IPS-NIHi7 (cell line): ENCODE data around the gene OPN1MW.
"Not testable (repeated sequence)": the region's sequence is repeated elsewhere in the genome, so short reads cannot be mapped to it uniquely, and the experiment has no call there.

ENCODE experiments used
- DNase-seq: peaks from one replicate; pipeline ENCODE4 v3.0.0; 2012; ENCODE audit warnings: mixed read lengths; ENCODE audit errors: extremely low spot score

The OPN1MW gene

DNA sequence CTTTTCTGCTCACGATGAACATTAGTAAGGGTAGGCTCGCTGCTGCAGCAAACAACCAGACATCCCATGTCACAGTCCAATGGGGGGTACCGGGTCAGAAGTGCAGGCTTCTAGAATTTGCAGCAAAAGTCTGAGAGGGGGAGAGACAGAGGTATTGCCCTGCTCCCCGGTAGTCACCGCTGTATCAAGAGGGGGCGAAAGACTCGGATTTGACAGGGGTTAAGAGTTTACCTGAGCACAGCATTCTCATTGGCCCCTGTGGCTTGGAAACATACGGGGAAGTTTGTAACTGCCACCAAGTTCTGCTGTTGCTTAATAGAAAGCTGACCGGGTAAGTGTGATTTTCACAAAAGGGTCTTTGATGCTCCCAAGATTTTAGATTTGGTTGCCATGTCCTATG, 28.7 kb downstream of the OPN1MW start:
- DNase-seq: not testable (repeated sequence)

GRCh38 chrX:154211499-154211898, 29.1 kb downstream of the OPN1MW start:
- not testable (repeated sequence) for DNase-seq

- not testable (repeated sequence) for DNase-seq
Measured at GRCh38 chrX:154219456-154219855, 37.1 kb downstream of the OPN1MW start, which contains the start of gene OPN1MW2. Gene OPN1MW2 (plus strand): TSS chrX:154219756. CDS start chrX:154219816, 60 bp downstream.

- DNase-seq: not testable (repeated sequence)
Measured at GRCh38 chrX:154225292-154225691, 42.9 kb downstream of the OPN1MW start.

GRCh38 chrX:154226706-154227105, 44.3 kb downstream of the OPN1MW start:
- DNase-seq: not testable (repeated sequence)

- not testable (repeated sequence) for DNase-seq
Measured at GRCh38 chrX:154231443-154231842, 49.0 kb downstream of the OPN1MW start.

DNA sequence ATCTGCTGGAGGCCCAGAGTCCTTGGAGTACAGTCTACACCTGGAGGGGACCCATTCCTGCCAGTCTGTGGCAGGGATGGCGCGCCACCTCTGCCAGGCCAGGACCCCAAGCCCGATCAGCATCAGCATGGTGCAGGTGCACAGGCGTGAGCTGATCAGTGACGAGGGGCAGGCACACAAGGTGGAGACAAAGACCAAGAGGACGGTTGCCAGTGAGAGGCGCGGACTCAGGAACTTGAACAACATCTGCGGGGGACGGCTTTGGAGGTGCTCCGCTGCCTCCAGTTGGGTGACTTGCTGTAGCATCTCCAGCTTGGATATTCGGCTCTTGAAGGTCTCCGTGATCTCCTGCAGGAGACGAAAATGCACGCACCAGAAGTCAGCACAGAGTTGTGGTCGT, 51.2 kb downstream of the OPN1MW start:
- DNase-seq: not testable (repeated sequence)

- DNase-seq: not testable (repeated sequence)
Measured at GRCh38 chrX:154238939-154239559, 56.7 kb downstream of the OPN1MW start.

DNA sequence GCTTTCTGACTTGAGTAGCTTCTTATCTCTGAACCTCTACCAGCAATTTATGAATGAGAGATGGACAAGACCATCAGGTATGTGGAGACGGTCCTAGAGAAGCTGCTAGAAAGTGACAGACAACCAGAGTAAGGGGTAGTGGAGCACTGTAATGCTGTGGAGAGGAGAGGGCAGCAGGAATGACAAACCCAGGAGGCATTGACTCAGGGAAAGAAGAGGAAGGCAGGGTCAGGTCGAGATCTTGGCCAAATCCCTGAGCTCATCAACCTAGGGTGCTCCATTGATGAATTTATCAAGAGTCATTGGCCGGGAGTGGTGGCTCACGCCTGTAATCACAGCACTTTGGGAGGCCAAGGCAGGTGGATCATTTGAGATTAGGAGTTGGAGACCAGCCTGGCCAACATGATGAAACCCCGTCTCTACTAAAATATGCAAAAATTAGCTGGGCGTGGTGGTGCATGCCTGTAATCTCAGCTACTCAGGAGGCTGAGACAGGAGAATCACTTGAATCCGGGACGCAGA, 57.6 kb downstream of the OPN1MW start:
- not testable (repeated sequence) for DNase-seq
